ENCODE data around the gene TMEM95.
"Not testable (repeated sequence)": the region's sequence is repeated elsewhere in the genome, so short reads cannot be mapped to it uniquely, and the experiment has no call there.

TMEM95 gene

DNA sequence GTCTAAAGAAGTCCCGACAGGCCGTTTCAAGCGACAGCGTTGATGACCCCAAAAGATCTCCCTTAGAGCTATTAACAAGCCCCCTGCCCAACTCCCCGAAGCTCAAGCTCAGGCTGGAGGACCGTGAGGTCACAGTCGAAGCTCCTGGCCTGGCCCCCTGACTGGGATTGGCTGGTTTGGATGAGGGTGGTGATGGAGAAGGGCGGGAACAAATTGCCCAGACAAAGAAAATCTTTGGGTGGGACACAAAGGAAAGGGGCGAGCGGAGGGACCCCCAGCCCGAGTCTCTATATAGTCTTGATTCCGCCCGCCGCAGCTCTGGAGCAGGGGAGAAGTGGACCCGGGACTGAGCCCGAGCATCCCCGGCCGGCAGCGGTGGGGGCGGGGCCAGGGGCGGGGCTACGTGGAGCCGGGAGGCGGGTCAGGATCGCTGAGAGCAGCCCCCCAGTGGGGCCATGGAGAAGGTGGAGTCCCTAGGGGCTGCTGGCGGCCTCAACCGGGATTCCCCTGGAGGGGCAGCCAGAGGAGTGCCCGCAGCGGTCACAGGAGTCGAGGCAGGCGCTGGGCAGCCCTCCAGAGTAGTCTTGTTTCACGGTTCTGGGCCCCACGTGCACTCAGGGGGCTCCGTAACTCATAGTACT is 24.8 kb upstream of the TMEM95 start:
- peak overlapping the region; percentile 94 for H3K4me3 ChIP-seq (ENCODE audit: low read depth, low read length)
- TF ChIP-seq CTCF (IDR thresholded peaks at IDR 0.05; ENCODE audit: borderline replicate concordance, insufficient read depth, low read depth, low read length), result no peak

- H3K4me3 ChIP-seq (ENCODE audit: low read depth, low read length), result peak overlapping the region; percentile 94
- TF ChIP-seq CTCF (IDR thresholded peaks at IDR 0.05; ENCODE audit: borderline replicate concordance, insufficient read depth, low read depth, low read length), result no peak
These were observed 24.3 kb upstream of the TMEM95 start for GRCh38 chr17:7330638-7331015.

GRCh38 chr17:7332111-7332510 is 22.8 kb upstream of the TMEM95 start:
- TF ChIP-seq CTCF (IDR thresholded peaks at IDR 0.05; ENCODE audit: borderline replicate concordance, insufficient read depth, low read depth, low read length), result no peak
- H3K4me3 ChIP-seq (ENCODE audit: low read depth, low read length), result no peak overlapping the region

DNA sequence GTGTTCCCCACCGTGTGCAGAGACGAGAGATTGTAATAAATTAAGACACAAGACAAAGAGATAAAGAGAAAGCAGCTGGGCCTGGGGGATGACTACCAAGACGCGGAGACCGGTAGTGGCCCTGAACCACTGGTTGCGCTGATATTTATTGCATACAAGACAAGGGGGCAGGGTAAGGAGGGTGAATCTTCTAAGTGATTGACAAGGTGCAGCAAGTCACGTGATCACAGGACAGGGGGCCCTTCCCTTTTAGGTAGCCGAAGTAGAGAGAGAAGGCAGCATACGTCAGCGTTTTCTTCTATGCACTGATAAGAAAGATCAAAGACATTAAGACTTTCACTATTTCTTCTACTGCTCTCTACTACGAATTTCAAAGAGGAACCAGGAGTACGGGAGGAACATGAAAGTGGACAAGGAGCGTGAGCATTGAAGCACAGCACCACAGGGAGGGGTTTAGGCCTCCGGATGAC is 22.3 kb upstream of the TMEM95 start:
- H3K4me3 ChIP-seq (ENCODE audit: low read depth, low read length), result not testable (repeated sequence)

DNA sequence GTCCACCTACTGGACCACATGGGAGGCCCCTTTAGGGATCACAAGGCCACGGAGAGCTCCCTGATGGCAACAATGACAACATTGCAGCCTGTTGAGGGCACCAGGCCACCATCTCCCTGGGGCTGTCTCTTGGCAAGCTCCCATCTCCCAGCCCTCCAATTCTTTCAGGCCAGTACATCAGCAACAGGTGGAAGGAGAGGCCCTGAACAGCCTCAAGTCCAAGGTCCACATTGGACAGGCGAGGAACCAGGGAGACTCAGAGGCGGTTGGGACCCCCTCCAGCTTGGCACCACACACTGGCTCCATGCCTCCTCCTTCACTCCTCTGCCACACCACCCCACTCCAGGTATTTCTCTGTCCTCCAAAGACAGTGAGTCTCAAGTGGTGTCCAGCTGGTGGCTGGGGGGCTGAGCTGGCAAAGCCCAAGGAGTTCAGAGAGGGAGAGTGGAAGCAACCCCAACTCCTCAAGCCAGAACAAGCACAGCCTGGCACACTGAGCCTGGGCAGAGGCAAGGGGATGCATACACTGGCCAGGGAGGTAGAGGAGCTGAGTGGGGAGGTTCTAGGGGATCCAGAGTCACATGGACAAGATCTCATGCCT is 19.9 kb upstream of the TMEM95 start:
- no peak overlapping the region for H3K4me3 ChIP-seq (ENCODE audit: low read depth, low read length)
- no peak for TF ChIP-seq CTCF (IDR thresholded peaks at IDR 0.05; ENCODE audit: borderline replicate concordance, insufficient read depth, low read depth, low read length)

GRCh38 chr17:7335765-7336164 is 19.2 kb upstream of the TMEM95 start:
- peak overlapping the region; percentile 94 for H3K4me3 ChIP-seq (ENCODE audit: low read depth, low read length)

- no peak for TF ChIP-seq CTCF (IDR thresholded peaks at IDR 0.05; ENCODE audit: borderline replicate concordance, insufficient read depth, low read depth, low read length)
- H3K4me3 ChIP-seq (ENCODE audit: low read depth, low read length), result peak within 1 kb of the TSS; percentile 94
These were observed 18.4 kb upstream of the TMEM95 start, which contains the start of gene ACAP1 for GRCh38 chr17:7336240-7337175. ACAP1 (plus strand) TSS chr17:7336529; CDS start chr17:7336735, 206 bp downstream.

GRCh38 chr17:7337600-7337999 is 17.4 kb upstream of the TMEM95 start:
- peak overlapping the region; percentile 94 for H3K4me3 ChIP-seq (ENCODE audit: low read depth, low read length)
